Endodermal cell (in vitro differentiated cells): ENCODE measurements around the gene DACH1. TPM values are rescaled to one million over a fixed set of nuclear protein-coding genes. Genes with fewer than 3 reads are reported as not detected.

ENCODE experiments used
- DNase-seq: peaks from one replicate; pipeline ENCODE4 v3.0.0-alpha.2; 2017
- H3K27ac ChIP-seq: 2 replicates; pipeline ENCODE4 v1.5.1; 2013; ENCODE audit warnings: mild to moderate bottlenecking, low read depth, low read length, moderate library complexity
- H3K27me3 ChIP-seq: 2 replicates; pipeline ENCODE4 v1.6.1; 2013; ENCODE audit warnings: mild to moderate bottlenecking, low read length, moderate library complexity; ENCODE audit not compliant: insufficient read depth, control insufficient read depth, poor library complexity, severe bottlenecking
- H3K36me3 ChIP-seq: 2 replicates; pipeline ENCODE4 v1.7.0; 2013; ENCODE audit warnings: mild to moderate bottlenecking, low read length, moderate library complexity; ENCODE audit not compliant: control insufficient read depth, insufficient read depth
- H3K4me1 ChIP-seq: one replicate; pipeline ENCODE4 v1.7.0; 2013; ENCODE audit warnings: low read length; ENCODE audit not compliant: control insufficient read depth, insufficient read depth
- H3K4me3 ChIP-seq: 2 replicates; pipeline ENCODE4 v1.5.1; 2013; ENCODE audit warnings: mild to moderate bottlenecking, low read length, moderate library complexity
- H3K9ac ChIP-seq: 2 replicates; pipeline ENCODE4 v1.6.1; 2013; ENCODE audit warnings: mild to moderate bottlenecking, low read length, moderate library complexity; ENCODE audit not compliant: poor library complexity, severe bottlenecking; ENCODE audit errors: extremely low read depth
- H3K9me3 ChIP-seq: 2 replicates; pipeline ENCODE4 v1.6.1; 2013; ENCODE audit warnings: mild to moderate bottlenecking, low read length, moderate library complexity; ENCODE audit not compliant: control insufficient read depth
- H3K27ac Mint-ChIP-seq: 2 replicates; pipeline ENCODE4 v1.8.0; 2020; ENCODE audit warnings: mixed read lengths
- H3K27me3 Mint-ChIP-seq: 2 replicates; pipeline ENCODE4 v1.8.0; 2021; ENCODE audit warnings: mild to moderate bottlenecking, mixed read lengths; ENCODE audit not compliant: insufficient read depth
- H3K36me3 Mint-ChIP-seq: 2 replicates; pipeline ENCODE4 v1.8.0; 2020; ENCODE audit warnings: low read depth, mixed read lengths
- H3K4me1 Mint-ChIP-seq: 2 replicates; pipeline ENCODE4 v1.8.0; 2020; ENCODE audit warnings: mixed read lengths
- H3K4me3 Mint-ChIP-seq: 2 replicates; pipeline ENCODE4 v1.8.0; 2020; ENCODE audit warnings: mild to moderate bottlenecking, moderate library complexity, mixed read lengths
- H3K9me3 Mint-ChIP-seq: 2 replicates; pipeline ENCODE4 v1.8.0; 2020; ENCODE audit warnings: mild to moderate bottlenecking, mixed read lengths
- CTCF ChIP-seq: fragments of 200-600 bp; sonication (generic); conservative IDR thresholded peaks from 2 replicates; pipeline ENCODE4 v1.5.0; 2021; ENCODE audit warnings: antibody characterized with exemption, mild to moderate bottlenecking
- whole genome bisulfite sequencing, 2 experiments: methylation state at CpG; one replicate each; pipeline versions ENCODE4 v1.1.5 to v1.1.7; 2013; ENCODE audit warnings: missing lambda C conversion rate in 2 of 2, mixed read lengths in 1 of 2; ENCODE audit not compliant: insufficient coverage in 1 of 2, insufficient read length in 1 of 2; 5-methylcytosine and 5-hydroxymethylcytosine counted together
- total RNA-seq, 2 donors: library from RNA; stranded (reverse); fragmentation: NEBNext Ultra II Directional in 1 of 2; extraction: Animal tissue kit (Norgen Biotek cat#: 25700) in 1 of 2; gene quantifications; 2 replicates in 1 of 2; 3 replicates in 1 of 2; pipeline ENCODE4 v1.2.1, GENCODE V29; 2021

DACH1 gene
- total RNA-seq, 2 donors from 2014 or later: 0.81 to 1.2 TPM

GRCh38 chr13:71875823-71876222 lies 8.8 kb upstream of the DACH1 start:
- Mint-ChIP-seq H3K27me3 (peaks cover 10% of the 10 kb centered on the region), H3K4me1 (peaks cover 19% of the 10 kb centered on the region), H3K4me3 (no peak overlapping the region), H3K9me3 (no peaks in the 10 kb centered on the region), H3K36me3 (no peaks in the 10 kb centered on the region), H3K27ac (no peak overlapping the region)
- Histone ChIP-seq H3K36me3 (no peaks in the 10 kb centered on the region), H3K27ac (no peak overlapping the region), H3K9ac (no peak overlapping the region), H3K9me3 (no peaks in the 10 kb centered on the region), H3K4me1 (no peaks in the 10 kb centered on the region), H3K27me3 (no peaks in the 10 kb centered on the region), H3K4me3 (no peak overlapping the region)
- WGBS, 2 experiments: 92 to 96% methylated on average over 3 to 5 of the region's 5 CpGs
- DNase-seq: no peak
- no peak for TF ChIP-seq CTCF

- TF ChIP-seq CTCF: no peak
- DNase-seq: no peak
- Histone ChIP-seq H3K27me3 (no peaks in the 10 kb centered on the region), H3K4me1 (no peaks in the 10 kb centered on the region), H3K27ac (no peak overlapping the region), H3K9me3 (no peaks in the 10 kb centered on the region), H3K36me3 (no peaks in the 10 kb centered on the region), H3K4me3 (no peak overlapping the region), H3K9ac (no peak overlapping the region)
- H3K4me3 Mint-ChIP-seq: no peak overlapping the region
- WGBS, 2 experiments: 88 to 94% methylated on average over 2 of the region's 2 CpGs
- peaks cover 20% of the 10 kb centered on the region for H3K27me3 Mint-ChIP-seq
- H3K4me1 Mint-ChIP-seq: peaks cover 25% of the 10 kb centered on the region
- no peaks in the 10 kb centered on the region for H3K9me3 Mint-ChIP-seq
- H3K27ac Mint-ChIP-seq: no peak overlapping the region
- no peaks in the 10 kb centered on the region for H3K36me3 Mint-ChIP-seq
Measured at GRCh38 chr13:71874458-71874857, 7.5 kb upstream of the DACH1 start.

GRCh38 chr13:71873418-71874247 lies 6.6 kb upstream of the DACH1 start:
- H3K9me3 ChIP-seq: no peaks in the 10 kb centered on the region
- WGBS, 2 experiments: 80 to 91% methylated on average over 5 of the region's 5 CpGs
- Mint-ChIP-seq H3K4me1 (peaks cover 26% of the 10 kb centered on the region), H3K27me3 (peaks cover 29% of the 10 kb centered on the region), H3K27ac (no peak overlapping the region), H3K9me3 (no peaks in the 10 kb centered on the region), H3K4me3 (no peak overlapping the region), H3K36me3 (no peaks in the 10 kb centered on the region)
- no peak overlapping the region for H3K9ac ChIP-seq
- DNase-seq: no peak
- H3K4me3 ChIP-seq: no peak overlapping the region
- TF ChIP-seq CTCF: no peak
- H3K27ac ChIP-seq: no peak overlapping the region
- peaks cover 7% of the 10 kb centered on the region for H3K27me3 ChIP-seq
- H3K36me3 ChIP-seq: no peaks in the 10 kb centered on the region
- no peaks in the 10 kb centered on the region for H3K4me1 ChIP-seq
